Astrocyte (in vitro differentiated cells and primary cell): ENCODE data around the gene PPP2R2C.

Experiments used
- CTCF ChIP-seq: IDR thresholded peaks from 2 replicates; pipeline ENCODE4 v1.5.1; 2011; ENCODE audit warnings: low read depth, mild to moderate bottlenecking, inconsistent platforms, low read length, moderate library complexity; ENCODE audit not compliant: insufficient read depth
- EZH2 ChIP-seq: IDR thresholded peaks from 2 replicates; pipeline ENCODE4 v1.6.1; 2012; ENCODE audit warnings: mild to moderate bottlenecking, low read length, inconsistent platforms; ENCODE audit not compliant: insufficient read depth

- TF ChIP-seq CTCF (no peak), EZH2 (no peak)
These were observed 122.4 kb downstream of the PPP2R2C start for GRCh38 chr4:6349896-6350603.
